Activated CD8-positive, alpha-beta T cell treated with anti-CD3 and anti-CD28 coated beads for 36 hours (primary cell): Measurements from ENCODE around the gene CABP7. TPM values are rescaled to one million over a fixed set of nuclear protein-coding genes. Genes with fewer than 3 reads are reported as not detected.

Experiments
- ATAC-seq: fragments of 200-7000 bp; cut with Tn5 transposase; one replicate; pipeline ENCODE4 v1.10.0; 2021; ENCODE audit warnings: mild to moderate bottlenecking, moderate library complexity
- CTCF ChIA-PET: fragments of 350-600 bp; sonication (Branson Sonifier 250); formaldehyde crosslinking; loops from one replicate; lab custom pipeline; 2021; ENCODE audit warnings: antibody characterized with exemption; lab: Charles Lee
- POLR2A ChIA-PET: fragments of 350-600 bp; sonication (Branson Sonifier 250); formaldehyde crosslinking; loops from one replicate; lab custom pipeline; 2021; ENCODE audit warnings: antibody characterized with exemption; lab: Charles Lee
- DNase-seq: peaks from one replicate; pipeline ENCODE4 v3.0.0-alpha.2; 2020
- H3K27ac Mint-ChIP-seq: one replicate; pipeline ENCODE4 v1.8.0; 2021; ENCODE audit warnings: mild to moderate bottlenecking, mixed read lengths
- H3K27me3 Mint-ChIP-seq: one replicate; pipeline ENCODE4 v1.8.0; 2021; ENCODE audit warnings: mixed read lengths
- H3K36me3 Mint-ChIP-seq: one replicate; pipeline ENCODE4 v1.8.0; 2021; ENCODE audit warnings: low read depth, mixed read lengths
- H3K4me1 Mint-ChIP-seq: one replicate; pipeline ENCODE4 v1.8.0; 2021; ENCODE audit warnings: low read depth, mixed read lengths
- H3K4me3 Mint-ChIP-seq: one replicate; pipeline ENCODE4 v1.8.0; 2021; ENCODE audit warnings: mild to moderate bottlenecking, moderate library complexity, mixed read lengths
- H3K9me3 Mint-ChIP-seq: one replicate; pipeline ENCODE4 v1.8.0; 2021; ENCODE audit warnings: mixed read lengths
- intact Hi-C: fragments of 100-400 bp; cut with micrococcal nuclease; formaldehyde crosslinking; loops from one replicate; pipeline ENCODE4 v1.10.0; 2022
- total RNA-seq, 2 experiments: library from RNA; stranded (reverse); gene quantifications; one replicate each; pipeline ENCODE4 v1.2.3, GENCODE V29; 2021
- TF ChIP-seq, protein P1 (sequence below): fragments of 200-600 bp; IDR thresholded peaks from one replicate; pipeline ENCODE4 v1.8.0; 2022; ENCODE audit warnings: antibody characterized with exemption, mild to moderate bottlenecking

Gene CABP7
- total RNA-seq, 2 experiments from 2014 or later, result 0.09 TPM; not detected in 1

GRCh38 chr22:29722151-29722550 is 2.3 kb downstream of the CABP7 start:
- Mint-ChIP-seq H3K4me1 (peaks cover 3% of the 10 kb centered on the region), H3K27ac (no peak overlapping the region), H3K9me3 (no peaks in the 10 kb centered on the region), H3K36me3 (no peaks in the 10 kb centered on the region), H3K27me3 (peaks cover 28% of the 10 kb centered on the region), H3K4me3 (no peak overlapping the region)
- CTCF ChIA-PET, result no interaction called here
- TF ChIP-seq, protein P1, sequence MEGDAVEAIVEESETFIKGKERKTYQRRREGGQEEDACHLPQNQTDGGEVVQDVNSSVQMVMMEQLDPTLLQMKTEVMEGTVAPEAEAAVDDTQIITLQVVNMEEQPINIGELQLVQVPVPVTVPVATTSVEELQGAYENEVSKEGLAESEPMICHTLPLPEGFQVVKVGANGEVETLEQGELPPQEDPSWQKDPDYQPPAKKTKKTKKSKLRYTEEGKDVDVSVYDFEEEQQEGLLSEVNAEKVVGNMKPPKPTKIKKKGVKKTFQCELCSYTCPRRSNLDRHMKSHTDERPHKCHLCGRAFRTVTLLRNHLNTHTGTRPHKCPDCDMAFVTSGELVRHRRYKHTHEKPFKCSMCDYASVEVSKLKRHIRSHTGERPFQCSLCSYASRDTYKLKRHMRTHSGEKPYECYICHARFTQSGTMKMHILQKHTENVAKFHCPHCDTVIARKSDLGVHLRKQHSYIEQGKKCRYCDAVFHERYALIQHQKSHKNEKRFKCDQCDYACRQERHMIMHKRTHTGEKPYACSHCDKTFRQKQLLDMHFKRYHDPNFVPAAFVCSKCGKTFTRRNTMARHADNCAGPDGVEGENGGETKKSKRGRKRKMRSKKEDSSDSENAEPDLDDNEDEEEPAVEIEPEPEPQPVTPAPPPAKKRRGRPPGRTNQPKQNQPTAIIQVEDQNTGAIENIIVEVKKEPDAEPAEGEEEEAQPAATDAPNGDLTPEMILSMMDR, result no peak
- POLR2A ChIA-PET, result no interaction called here
- no peak for ATAC-seq
- no peak for DNase-seq
- intact Hi-C loops, result no loop called here

- no peaks in the 10 kb centered on the region for H3K9me3 Mint-ChIP-seq
- TF ChIP-seq, protein P1, result no peak
- no peak for ATAC-seq
- peaks cover 25% of the 10 kb centered on the region for H3K27me3 Mint-ChIP-seq
- H3K36me3 Mint-ChIP-seq, result no peaks in the 10 kb centered on the region
- ChIA-PET CTCF (no interaction called here), POLR2A (no interaction called here)
- peaks cover 3% of the 10 kb centered on the region for H3K4me1 Mint-ChIP-seq
- H3K27ac Mint-ChIP-seq, result no peak overlapping the region
- intact Hi-C loops, result no loop called here
- no peak for DNase-seq
- H3K4me3 Mint-ChIP-seq, result no peak overlapping the region
Measured at GRCh38 chr22:29722587-29722986, 2.8 kb downstream of the CABP7 start.

DNA sequence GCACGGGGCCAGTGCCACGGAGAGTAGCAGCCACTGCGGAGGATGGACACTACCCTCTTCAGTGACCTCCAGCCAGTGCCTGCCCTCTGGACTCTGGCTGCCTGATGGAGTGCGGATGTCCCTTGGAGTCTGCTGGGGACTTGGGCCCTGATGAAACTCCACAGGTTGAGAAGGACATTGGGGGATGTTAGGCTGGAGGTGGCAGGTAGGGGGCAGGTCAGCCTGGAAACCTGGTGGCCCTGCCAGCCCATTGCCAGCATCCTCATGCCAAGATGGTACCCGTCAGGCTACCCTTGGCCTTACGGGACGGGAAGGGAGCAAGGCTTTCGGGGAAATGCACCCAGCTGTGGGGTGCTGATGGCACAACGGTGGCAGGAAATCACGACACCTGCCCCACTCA is 4.0 kb downstream of the CABP7 start:
- TF ChIP-seq, protein P1, result no peak
- no peaks in the 10 kb centered on the region for H3K36me3 Mint-ChIP-seq
- ChIA-PET CTCF (no interaction called here), POLR2A (no interaction called here)
- no peak overlapping the region for H3K27ac Mint-ChIP-seq
- ATAC-seq, result no peak
- intact Hi-C loops, result no loop called here
- H3K4me1 Mint-ChIP-seq, result peaks cover 3% of the 10 kb centered on the region
- H3K27me3 Mint-ChIP-seq, result peaks cover 17% of the 10 kb centered on the region
- DNase-seq, result no peak
- H3K9me3 Mint-ChIP-seq, result no peaks in the 10 kb centered on the region
- no peak overlapping the region for H3K4me3 Mint-ChIP-seq

DNA sequence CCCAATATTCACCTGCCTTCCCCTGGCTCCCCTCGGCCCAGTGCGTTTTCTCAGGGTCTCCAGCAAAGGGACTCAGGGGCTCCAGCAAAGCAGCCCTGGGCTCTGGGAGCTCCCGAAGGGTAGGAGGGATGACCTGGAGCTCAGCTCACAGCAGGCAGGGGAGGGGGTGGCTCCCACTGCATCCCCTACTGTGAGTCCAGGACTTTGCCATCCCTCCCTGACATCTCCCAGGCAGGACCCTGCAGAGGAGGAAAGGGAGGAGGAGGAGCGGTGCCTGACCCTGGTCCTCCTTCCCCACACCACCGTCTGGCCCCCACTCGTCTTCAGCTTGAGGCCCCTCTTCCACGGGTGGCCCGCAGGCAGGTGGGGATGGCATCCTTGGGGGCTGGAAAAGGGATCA is 5.0 kb downstream of the CABP7 start:
- no peak for ATAC-seq
- Mint-ChIP-seq H3K4me1 (no peaks in the 10 kb centered on the region), H3K27me3 (peaks cover 9% of the 10 kb centered on the region), H3K9me3 (no peaks in the 10 kb centered on the region), H3K4me3 (no peak overlapping the region), H3K36me3 (no peaks in the 10 kb centered on the region), H3K27ac (no peak overlapping the region)
- ChIA-PET CTCF (no interaction called here), POLR2A (no interaction called here)
- TF ChIP-seq, protein P1, result no peak
- DNase-seq, result no peak
- intact Hi-C loops, result no loop called here

DNA sequence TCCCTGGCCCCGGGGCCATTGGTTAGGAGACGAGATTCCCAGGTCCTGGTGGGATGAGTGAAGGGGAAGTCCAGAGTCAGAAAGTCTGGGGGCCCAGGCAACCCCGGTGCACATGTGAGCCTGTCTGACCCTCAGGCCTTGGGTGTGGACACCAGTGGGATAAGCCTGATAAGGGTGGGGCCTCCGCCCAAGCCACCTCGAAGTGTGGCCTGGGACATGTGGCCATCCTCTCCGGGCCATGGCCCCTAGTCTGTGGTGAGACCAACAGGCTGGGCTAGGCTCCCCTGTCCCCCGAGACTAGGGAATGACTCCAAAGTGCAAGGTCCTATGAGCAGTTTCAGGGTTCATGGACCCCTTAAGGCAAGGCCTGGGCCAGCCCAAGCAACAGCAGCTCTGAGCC is 6.3 kb downstream of the CABP7 start:
- no peak overlapping the region for H3K4me3 Mint-ChIP-seq

More for the DNA sequence above, 6.3 kb downstream of the CABP7 start:
- Mint-ChIP-seq H3K4me1 (no peaks in the 10 kb centered on the region), H3K27ac (no peak overlapping the region), H3K27me3 (peaks cover 9% of the 10 kb centered on the region), H3K9me3 (no peaks in the 10 kb centered on the region), H3K36me3 (no peaks in the 10 kb centered on the region)
- intact Hi-C loops, result no loop called here
- DNase-seq (no peak), ATAC-seq (no peak)
- TF ChIP-seq, protein P1, result no peak
- ChIA-PET CTCF (no interaction called here), POLR2A (no interaction called here)
